ENCODE data around the gene CROCC. TPM values are rescaled to one million over a fixed set of nuclear protein-coding genes. Genes with fewer than 3 reads are reported as not detected.
A peak's percentile ranks its signal among the peaks of the same experiment; 100 is the strongest.
"Not testable (repeated sequence)": the region's sequence is repeated elsewhere in the genome, so short reads cannot be mapped to it uniquely, and the experiment has no call there.

The CROCC gene
- total RNA-seq, 1 donor from 2014 or later, result 30.7 TPM

- no peak for DNase-seq
Observed at GRCh38 chr1:16938351-16939321, 16.9 kb downstream of the CROCC start.

GRCh38 chr1:16939386-16940180 lies 17.9 kb downstream of the CROCC start:
- not testable (repeated sequence) for DNase-seq

- no peak for DNase-seq
Observed at GRCh38 chr1:16944038-16944437, 22.3 kb downstream of the CROCC start.

- not testable (repeated sequence) for DNase-seq
Observed at GRCh38 chr1:16945512-16945911, 23.8 kb downstream of the CROCC start.

DNA sequence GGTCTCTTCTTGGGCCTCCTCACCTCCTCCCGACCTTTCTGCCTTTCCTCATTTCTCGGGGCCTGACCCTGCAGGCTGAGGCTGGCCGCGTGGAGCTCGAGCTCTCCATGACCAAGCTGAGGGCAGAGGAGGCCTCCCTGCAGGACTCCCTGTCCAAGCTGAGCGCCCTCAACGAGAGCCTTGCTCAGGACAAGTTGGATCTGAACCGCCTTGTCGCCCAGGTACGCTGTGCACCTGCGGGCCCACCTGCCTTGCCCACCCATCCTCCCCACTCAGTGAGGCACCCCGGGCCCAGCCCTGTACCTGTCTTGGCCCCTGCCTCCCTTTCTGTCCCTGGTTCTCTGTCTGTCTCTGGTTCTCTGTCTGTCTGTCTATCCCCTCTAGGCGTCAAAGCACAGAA lies 24.5 kb downstream of the CROCC start:
- not testable (repeated sequence) for DNase-seq

DNA sequence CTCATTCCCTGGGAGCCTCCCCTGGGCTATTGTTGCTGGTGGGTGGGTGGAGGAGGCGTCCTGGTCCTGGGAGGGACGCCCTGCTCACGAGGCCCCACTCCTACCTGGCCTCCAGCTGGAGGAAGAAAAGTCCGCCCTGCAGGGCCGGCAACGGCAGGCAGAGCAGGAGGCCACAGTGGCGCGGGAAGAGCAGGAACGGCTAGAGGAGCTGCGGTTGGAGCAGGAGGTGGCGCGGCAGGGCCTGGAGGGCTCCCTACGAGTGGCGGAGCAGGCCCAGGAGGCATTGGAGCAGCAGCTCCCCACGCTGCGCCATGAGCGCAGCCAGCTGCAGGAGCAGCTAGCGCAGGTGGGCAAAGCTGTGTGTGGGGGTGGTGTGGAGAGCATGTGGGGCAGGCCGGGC lies 24.9 kb downstream of the CROCC start:
- DNase-seq, result no peak

- DNase-seq, result not testable (repeated sequence)
Observed at GRCh38 chr1:16948282-16948891, 26.7 kb downstream of the CROCC start.

- not testable (repeated sequence) for DNase-seq
Observed at GRCh38 chr1:16949026-16949425, 27.3 kb downstream of the CROCC start.

GRCh38 chr1:16952376-16952775 lies 30.6 kb downstream of the CROCC start:
- not testable (repeated sequence) for DNase-seq

- no peak for DNase-seq
Observed at GRCh38 chr1:16954579-16954978, 32.8 kb downstream of the CROCC start.

DNA sequence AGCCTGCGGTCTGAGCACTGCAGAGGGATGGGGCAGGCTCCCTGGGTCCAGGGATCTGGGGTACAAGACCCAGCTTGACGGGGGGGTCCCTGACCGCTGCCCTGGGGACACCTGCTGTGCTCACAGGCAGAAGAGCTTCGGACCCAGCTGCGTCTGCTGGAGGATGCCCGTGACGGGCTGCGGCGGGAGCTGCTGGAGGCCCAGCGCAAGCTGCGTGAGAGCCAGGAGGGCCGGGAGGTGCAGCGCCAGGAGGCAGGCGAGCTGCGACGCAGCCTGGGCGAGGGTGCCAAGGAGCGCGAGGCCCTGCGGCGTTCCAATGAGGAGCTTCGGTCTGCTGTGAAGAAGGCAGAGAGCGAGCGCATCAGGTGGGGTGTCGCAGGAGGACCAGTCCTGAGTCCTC lies 33.5 kb downstream of the CROCC start:
- no peak for DNase-seq

GRCh38 chr1:16956775-16957174 lies 35.0 kb downstream of the CROCC start:
- no peak for DNase-seq

- DNase-seq, result no peak
Observed at GRCh38 chr1:16957731-16958130, 36.0 kb downstream of the CROCC start.

DNA sequence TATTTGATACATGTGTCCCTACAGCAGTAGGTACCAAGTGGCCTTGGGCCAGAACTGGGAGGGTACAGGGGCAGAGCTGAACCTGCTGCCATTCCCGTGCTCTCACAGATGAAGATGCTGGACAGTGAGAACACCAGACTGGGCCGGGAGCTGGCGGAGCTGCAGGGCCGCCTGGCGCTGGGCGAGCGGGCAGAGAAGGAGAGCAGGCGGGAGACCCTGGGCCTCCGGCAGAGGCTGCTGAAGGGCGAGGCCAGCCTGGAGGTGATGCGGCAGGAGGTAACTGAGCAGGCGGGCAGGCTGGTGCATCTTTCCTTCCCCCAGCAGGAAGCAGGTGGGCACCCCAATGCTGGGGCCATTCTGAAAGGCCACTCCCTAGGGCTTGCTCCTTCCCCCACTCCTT lies 36.7 kb downstream of the CROCC start:
- DNase-seq, result no peak

GRCh38 chr1:16960560-16961296 lies 39.0 kb downstream of the CROCC start:
- DNase-seq, result peak; percentile 85

GRCh38 chr1:16961297-16962133 lies 39.8 kb downstream of the CROCC start:
- no peak for DNase-seq

DNA sequence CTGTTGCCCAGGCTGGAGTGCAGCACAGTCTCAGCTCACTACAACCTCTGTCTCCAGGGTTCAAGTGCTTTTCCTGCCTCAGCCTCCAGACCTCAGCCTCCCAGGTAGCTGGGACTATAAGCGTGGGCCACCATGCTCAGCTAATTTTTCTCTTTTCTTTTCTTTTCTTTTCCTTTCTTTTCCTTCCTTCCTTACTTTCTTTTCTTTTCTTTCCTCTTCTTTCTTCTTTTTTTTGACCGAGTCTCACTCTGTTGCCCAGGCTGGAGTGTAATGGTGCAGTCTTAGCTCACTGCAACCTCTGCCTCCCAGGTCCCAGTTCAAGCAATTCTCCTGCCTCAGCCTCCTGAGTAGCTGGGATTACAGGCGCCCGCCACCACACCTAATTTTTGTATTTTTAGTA lies 42.4 kb downstream of the CROCC start:
- DNase-seq, result not testable (repeated sequence)

DNA sequence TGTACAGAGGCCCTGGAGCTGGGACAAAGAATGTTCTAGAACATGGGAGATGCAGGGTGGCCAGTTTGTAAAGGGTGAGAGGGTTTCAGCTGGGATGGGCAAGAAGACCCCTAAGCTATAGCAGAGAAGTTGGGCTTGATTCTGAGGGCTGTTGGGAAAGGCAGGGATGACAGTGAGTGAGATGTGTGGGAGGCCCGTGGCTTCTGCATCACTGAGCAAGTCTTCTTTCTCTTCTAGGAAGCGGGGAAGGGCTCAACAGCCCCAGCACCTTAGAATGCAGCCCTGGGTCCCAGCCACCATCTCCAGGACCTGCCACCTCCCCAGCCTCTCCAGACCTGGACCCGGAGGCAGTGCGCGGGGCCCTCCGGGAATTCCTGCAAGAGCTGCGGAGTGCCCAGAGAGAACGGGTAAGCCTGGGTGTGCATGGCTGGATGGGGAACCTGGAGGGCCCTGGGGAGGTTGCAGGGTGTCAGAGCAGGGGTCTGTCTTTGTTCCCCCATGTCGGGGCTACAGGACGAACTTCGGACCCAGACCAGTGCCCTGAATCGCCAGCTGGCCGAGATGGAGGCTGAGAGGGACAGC lies 43.8 kb downstream of the CROCC start:
- no peak for DNase-seq

DNA sequence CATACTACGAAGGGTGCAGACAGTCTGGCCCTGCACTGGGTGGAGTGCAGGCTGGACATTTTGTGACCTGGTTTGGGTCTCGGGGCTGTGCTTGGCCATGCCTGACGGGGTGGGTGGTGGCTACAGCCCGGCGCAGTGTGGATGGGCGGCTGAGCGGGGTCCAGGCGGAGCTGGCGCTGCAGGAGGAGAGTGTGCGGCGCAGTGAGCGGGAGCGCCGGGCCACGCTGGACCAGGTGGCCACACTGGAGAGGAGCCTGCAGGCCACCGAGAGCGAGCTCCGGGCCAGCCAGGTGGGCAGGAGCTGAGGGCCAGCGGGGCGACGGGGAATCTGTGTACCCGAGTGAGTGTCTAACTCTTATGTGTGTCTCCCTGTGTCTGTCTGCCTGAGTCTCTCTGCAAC lies 44.6 kb downstream of the CROCC start:
- DNase-seq, result no peak

DNA sequence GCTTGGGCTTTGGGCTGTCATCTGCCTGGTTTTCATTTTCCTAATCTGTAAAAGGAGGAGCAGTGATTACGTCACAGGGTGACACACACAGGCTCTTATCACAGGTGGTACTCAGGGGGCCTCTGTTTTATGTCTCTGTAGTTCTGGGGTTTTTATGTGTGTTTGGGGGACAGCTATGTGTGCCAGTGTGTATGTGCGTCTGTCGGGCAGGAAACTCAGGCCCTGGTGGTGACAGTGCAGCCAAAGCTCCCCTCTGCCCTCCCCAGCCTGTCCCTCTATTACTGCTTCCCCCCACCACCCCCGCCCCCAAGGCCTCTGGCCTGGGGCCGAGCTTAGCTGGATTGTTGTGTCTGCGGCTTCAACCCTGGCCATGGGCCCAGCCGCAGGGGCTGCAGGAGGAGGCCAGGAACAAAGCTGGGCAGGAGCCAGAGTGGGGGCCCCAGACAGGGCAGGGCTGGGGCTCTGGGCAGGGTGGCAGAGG lies 45.4 kb downstream of the CROCC start:
- peak; percentile 94 for DNase-seq

Measured in tongue (tissue), 2 donors.